ENCODE results near the gene EFNA1. TPM values are rescaled to one million over a fixed set of nuclear protein-coding genes. Genes with fewer than 3 reads are reported as not detected.

The EFNA1 gene
- total and polyA plus RNA-seq, 2 of the 13 experiments (the other 11 are each of a cell fraction or from before 2014, with no cell fraction given), result 81.8 to 874 TPM

DNA sequence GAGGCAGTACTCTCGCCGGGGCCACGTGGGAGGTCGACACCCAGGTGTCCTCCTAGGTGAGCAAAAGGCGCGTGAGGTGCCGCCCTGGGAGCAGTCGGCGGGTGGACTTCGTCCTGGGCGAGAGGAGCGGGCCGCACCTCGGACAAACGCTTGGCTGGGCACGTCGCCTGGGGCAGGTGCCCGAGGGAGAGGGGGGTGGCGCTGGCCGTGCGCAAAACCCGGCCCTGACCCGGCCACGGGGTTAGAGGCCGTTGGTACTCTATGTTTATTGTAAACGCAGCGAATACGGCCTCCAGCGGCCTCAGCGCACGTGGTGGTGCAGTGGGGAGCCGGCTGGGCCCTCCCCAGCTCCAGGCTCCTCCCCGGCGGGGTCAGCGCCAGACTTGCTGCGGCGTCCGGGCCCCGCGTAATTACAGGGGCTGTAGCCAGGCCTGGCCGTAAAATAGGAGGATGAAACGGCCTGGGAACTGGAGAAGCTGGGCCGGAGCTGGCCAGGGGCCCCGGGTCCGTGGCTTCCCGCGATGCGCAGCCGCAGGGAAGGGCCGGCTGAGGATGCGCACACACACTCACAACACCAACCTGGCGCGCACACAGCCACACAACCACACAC, 1.6 kb upstream of the EFNA1 start (continued):
- TF ChIP-seq, protein P1, sequence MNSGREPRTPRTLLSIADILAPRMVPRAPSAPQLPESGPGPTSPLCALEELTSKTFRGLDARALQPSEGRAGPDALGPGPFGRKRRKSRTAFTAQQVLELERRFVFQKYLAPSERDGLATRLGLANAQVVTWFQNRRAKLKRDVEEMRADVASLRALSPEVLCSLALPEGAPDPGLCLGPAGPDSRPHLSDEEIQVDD (CRISPR knock-in tag; IDR thresholded peaks at IDR 0.05; ENCODE audit: borderline replicate concordance), result no peak
- TF ChIP-seq, protein P2, sequence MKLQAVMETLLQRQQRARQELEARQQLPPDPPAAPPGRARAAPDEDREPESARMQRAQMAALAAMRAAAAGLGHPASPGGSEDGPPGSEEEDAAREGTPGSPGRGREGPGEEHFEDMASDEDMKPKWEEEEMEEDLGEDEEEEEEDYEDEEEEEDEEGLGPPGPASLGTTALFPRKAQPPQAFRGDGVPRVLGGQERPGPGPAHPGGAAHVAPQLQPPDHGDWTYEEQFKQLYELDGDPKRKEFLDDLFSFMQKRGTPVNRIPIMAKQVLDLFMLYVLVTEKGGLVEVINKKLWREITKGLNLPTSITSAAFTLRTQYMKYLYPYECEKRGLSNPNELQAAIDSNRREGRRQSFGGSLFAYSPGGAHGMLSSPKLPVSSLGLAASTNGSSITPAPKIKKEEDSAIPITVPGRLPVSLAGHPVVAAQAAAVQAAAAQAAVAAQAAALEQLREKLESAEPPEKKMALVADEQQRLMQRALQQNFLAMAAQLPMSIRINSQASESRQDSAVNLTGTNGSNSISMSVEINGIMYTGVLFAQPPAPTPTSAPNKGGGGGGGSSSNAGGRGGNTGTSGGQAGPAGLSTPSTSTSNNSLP (IDR thresholded peaks at IDR 0.05; ENCODE audit: low read depth, low read length), result peak; percentile 50
- TF ChIP-seq, protein P3, sequence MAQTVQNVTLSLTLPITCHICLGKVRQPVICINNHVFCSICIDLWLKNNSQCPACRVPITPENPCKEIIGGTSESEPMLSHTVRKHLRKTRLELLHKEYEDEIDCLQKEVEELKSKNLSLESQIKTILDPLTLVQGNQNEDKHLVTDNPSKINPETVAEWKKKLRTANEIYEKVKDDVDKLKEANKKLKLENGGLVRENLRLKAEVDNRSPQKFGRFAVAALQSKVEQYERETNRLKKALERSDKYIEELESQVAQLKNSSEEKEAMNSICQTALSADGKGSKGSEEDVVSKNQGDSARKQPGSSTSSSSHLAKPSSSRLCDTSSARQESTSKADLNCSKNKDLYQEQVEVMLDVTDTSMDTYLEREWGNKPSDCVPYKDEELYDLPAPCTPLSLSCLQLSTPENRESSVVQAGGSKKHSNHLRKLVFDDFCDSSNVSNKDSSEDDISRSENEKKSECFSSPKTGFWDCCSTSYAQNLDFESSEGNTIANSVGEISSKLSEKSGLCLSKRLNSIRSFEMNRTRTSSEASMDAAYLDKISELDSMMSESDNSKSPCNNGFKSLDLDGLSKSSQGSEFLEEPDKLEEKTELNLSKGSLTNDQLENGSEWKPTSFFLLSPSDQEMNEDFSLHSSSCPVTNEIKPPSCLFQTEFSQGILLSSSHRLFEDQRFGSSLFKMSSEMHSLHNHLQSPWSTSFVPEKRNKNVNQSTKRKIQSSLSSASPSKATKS (CRISPR knock-in tag; IDR thresholded peaks at IDR 0.05), result peak; percentile 73
- no peak for TF ChIP-seq ZNF720 (CRISPR knock-in tag; IDR thresholded peaks at IDR 0.05)
- TF ChIP-seq ATF7 (IDR thresholded peaks at IDR 0.05), result no peak
- TF ChIP-seq ATF7 (CRISPR knock-in tag; IDR thresholded peaks at IDR 0.05), result peak; percentile 86
- peak; percentile 86; the same call in 1 of the 2 replicates for TF ChIP-seq ZNF790 (CRISPR knock-in tag; IDR thresholded peaks at IDR 0.05; ENCODE audit: borderline replicate concordance)
- TF ChIP-seq ARID4A (CRISPR knock-in tag; IDR thresholded peaks at IDR 0.05; ENCODE audit: borderline replicate concordance), result peak; percentile 91; the same call in 1 of the 2 replicates
- peak; percentile 97 for TF ChIP-seq ZNF552 (CRISPR knock-in tag; IDR thresholded peaks at IDR 0.05; ENCODE audit: borderline replicate concordance)
- TF ChIP-seq, protein P4, sequence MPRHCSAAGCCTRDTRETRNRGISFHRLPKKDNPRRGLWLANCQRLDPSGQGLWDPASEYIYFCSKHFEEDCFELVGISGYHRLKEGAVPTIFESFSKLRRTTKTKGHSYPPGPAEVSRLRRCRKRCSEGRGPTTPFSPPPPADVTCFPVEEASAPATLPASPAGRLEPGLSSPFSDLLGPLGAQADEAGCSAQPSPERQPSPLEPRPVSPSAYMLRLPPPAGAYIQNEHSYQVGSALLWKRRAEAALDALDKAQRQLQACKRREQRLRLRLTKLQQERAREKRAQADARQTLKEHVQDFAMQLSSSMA (CRISPR knock-in tag; IDR thresholded peaks at IDR 0.05), result no peak
- peak; percentile 26; the same call in 1 of the 2 replicates for TF ChIP-seq ZNF333 (CRISPR knock-in tag; IDR thresholded peaks at IDR 0.05; ENCODE audit: borderline replicate concordance)
- no peak for TF ChIP-seq SMC3 (IDR thresholded peaks at IDR 0.05; ENCODE audit: low read length)
- peak; percentile 89 for TF ChIP-seq KAT8 (CRISPR knock-in tag; IDR thresholded peaks at IDR 0.05)
- TF ChIP-seq ZNF496 (CRISPR knock-in tag; IDR thresholded peaks at IDR 0.05; ENCODE audit: insufficient replicate concordance), result no peak
- TF ChIP-seq ZNF674 (CRISPR knock-in tag; IDR thresholded peaks at IDR 0.05; ENCODE audit: low read depth), result 0 out of 2 replicates have a peak, but pooled peaks have one; percentile 78
- TF ChIP-seq ZNF574 (CRISPR knock-in tag; IDR thresholded peaks at IDR 0.05), result peak; percentile 90

Measured in HepG2 (cell line).